Umbilical cord (tissue), 2 donors: ENCODE data around the gene LHFPL6. TPM values are rescaled to one million over a fixed set of nuclear protein-coding genes. Genes with fewer than 3 reads are reported as not detected.

Source experiments
- DNase-seq: peaks from one replicate; pipeline ENCODE4 v3.0.0-alpha.2; 2015; ENCODE audit warnings: low spot score
- total RNA-seq: library from RNA; depleted of rRNA; stranded (reverse); fragments of >200 nt; gene quantifications from one replicate; pipeline ENCODE4 v1.2.3, GENCODE V29; 2014; ENCODE audit warnings: low replicate concordance; ENCODE audit not compliant: insufficient read depth

The LHFPL6 gene
- 141 TPM for total RNA-seq

DNA sequence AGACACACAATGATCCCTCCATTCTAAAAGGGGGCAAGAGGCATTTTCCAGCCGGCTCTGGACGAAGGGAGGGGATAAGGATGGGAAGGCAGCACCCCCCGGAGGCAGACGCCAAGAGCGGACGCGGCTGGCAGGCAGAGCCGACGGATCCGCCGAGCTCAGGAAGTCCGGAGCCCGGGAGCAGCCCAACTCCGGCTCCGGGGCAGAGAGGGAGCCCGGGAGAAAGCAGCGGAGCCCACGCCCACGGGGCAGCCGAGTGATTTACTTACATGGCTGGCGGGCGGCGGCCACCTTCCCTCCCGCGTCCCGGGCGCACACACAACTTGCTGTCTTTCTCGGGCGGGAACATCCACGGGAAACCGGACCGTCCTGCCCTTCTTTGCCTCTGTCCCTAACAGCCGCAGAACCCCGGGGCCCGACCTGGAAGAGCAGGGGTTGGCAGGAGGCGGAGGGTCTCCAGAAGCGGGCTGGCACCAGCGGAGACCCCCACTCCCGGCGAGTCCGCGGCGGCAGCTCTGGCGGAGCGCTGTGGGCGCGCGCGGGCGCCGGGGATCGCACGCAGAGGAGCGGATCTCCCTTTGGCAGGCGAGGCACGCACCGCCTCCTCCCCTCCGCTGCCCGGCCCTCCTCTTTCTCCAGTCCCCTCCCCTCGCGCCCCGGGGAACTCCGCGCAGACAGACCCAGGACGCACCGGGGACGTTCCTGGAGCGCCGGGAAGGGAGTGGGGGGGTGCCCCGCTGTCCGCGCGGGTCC is at the start of gene LHFPL6:
TSS of gene LHFPL6 (minus strand) at position 580 of the 753 bp plus-strand sequence.
- DNase-seq = peak; percentile 91

DNA sequence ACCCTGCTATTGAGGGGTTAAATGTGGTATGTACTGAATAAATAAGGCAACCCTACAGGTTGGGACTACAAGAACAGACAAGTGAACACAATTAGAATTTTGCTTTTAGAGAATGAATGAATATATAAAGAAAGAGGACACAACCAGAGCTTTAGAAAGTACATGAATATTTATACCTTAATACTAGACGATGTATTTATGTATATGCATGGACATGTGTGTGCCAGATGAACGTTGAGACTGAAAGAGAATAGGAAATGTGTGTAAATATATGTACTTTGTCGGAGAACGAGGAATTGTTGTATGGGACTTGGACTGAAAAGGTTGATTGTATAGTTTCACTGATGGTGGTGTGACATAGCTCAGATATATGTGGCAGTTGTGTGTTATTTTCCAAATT is 43.1 kb upstream of the LHFPL6 start:
- no peak for DNase-seq

DNA sequence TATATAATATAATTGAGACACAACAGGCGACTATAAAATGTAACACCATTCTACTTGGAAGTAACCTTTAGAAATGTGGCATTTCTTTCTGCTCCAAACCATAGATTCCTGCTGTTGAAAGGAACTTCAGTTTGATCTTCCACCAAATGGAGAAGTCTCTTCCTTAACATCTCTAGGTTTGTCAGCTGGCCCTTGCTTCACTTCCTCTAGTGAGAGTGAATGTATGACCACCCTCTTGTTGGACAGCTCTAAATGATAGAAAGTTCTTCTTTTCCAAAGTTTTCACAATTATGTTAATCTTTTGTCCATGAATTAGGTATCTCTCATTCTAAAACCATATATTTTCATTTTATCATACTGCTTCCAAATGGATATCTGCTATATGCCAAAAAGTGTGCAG is 38.7 kb upstream of the LHFPL6 start:
- DNase-seq = no peak

DNA sequence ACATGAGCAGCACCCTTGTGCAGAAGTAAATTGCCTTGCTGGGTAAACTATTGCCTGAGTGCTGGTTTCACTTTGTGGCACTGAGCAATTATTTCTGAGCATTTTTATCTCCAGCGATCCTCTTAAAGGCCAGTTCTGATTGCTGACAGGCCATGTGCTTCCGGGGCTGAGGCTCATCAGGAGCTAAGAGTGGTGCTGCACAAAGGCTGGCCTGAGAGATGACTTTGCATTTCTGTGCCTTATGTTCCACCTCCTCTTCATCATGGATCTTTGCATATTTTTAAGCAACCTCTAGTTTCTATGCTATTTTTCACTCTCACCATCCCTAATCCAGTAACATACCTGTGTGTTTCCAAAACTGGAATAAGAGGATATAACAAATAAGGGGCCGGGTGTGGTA is 34.9 kb upstream of the LHFPL6 start:
- DNase-seq = no peak

DNA sequence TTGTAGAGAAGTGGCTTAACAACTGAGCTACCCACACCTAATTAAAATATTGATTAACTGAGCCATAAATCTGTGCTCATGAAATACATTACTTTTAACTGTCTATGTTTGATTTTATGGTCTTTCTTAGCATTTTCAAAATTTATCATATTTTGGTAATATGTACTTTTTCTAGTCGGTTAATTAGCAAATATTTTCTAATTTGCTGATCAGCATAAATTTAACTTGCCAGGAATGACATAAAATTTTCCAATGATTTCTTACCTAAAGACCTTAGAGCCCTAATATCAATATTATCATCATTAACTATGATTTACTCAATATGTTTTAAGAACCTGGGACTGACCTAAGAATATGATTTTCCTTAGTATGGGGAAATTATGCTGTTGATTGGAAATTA is 32.6 kb upstream of the LHFPL6 start:
- no peak for DNase-seq

DNA sequence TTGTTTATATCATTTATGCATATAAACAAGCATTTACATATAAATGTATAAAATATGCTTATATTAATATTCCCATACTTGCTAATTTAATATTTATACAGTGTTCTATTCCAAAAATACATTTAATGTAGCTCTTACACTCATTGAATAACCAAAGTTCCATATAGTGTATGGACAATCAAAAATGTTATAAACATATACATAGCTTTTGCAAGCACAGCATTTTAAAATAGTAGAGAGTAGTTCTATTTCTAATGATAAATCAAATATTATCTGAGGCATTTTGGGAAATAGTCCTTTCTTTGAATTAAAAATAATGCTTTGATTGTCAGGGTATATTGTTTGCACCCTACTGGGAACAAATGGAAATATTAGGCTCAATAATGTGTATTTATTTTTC is 30.0 kb upstream of the LHFPL6 start:
- no peak for DNase-seq

DNA sequence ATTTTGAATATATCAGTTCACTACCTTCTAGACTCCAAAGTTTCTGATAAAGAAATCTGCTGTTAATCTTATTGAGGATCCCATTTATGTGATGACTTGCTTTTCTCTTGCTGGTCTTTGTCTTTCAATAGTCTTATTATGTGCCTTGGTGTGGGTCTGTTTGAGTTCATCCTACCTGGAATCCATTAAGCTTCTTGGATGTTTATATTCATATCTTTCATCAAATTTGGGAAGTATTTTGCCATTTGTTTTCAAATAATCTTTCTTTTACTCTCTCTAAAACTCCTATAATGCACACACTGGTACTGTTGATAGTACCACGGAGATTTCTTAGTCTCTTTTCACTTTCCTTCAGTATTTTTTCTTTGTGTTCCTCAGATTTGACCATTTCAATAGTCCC is 28.3 kb upstream of the LHFPL6 start:
- no peak for DNase-seq

DNA sequence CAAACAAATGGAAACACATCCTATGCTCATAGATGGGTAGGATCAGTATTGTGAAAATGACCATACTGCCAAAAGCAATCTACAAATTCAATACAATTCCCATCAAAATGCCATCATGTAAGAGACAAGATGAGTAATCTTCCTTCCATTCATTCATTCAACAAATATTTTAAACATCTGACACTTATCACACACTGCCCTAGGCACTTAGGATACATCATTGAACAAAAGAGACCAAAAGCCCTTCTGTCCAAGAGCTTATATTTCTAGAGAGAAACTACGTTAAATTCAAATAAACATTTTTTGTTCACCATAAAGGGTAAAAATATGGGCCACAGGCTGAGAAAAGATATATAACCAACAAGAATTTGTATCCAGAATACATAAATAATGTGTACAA is 20.5 kb upstream of the LHFPL6 start:
- DNase-seq = no peak

DNA sequence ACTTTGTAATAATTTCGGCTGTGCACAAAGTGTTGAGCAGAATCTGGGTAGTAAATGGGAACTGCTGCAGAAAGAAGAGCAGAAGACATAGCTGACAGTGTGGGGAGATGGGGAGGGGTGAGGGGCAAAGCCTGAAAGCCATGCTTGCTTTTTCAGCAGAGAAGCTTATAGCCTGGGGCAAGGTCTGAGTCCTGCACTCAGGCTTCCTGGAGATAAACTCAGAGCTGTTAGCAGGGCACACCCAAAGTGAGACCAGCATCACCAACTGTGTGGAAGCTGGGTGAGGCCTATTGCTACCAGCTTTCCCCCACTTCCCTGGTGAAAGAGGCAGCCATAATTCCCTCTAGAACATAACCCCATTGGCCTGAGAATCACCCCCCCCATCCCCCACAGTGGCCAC is 15.6 kb upstream of the LHFPL6 start:
- DNase-seq = no peak

DNA sequence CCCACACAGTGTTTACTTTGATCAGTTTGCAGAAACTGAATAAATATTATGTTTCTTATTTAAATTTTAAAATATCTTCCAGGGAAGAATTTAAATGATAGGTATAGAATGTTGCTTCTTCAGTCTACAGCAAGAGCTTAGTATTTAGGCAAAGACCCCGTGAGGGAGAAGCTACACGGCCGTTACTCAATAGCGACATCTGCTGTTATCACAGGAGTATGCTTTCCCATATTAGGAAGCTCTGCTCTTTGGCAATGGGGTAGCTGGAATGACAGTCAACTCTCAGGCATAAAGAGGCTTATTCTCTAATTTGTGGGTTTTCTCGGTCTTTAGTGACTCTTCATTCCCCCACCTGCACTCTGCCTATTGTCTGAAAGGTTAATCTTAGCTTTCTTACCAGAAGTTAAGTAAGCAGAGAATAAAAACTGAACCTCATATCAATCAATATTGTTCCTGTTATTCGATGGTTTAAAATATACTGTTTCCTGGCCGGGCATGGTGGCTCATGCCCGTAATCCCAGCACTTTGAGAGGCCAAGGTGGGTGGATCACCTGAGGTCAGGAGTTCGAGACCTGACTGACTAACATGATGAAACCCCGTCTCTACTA is 13.2 kb upstream of the LHFPL6 start:
- DNase-seq = peak; percentile 80

DNA sequence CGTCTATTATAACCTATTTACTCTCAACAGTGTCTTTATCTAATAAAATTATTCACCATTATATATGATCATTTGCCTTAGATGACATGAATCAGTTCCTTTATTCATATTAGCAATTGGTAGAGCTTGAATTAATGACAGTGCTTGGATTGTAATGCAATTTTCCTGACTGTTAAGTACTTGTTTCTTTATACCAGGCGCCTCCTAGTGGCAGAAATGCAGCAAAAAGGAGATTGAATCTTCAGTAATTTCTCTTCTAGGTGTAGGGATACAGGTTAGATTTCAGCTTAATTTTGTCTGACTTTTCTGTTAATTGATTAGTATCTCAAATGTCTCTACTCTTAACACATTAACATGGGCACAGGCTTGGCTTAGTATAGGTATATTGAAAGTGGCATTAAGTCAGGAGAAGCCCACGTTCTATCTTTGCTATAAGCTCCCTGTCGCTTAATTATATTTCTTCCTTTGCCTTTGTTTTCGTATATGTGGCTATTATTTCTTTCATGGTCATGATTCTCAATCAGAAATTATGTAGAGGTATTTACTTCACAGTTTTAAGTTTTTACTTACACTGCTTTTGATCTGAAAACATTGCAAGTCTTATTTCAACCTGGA is 9.1 kb upstream of the LHFPL6 start:
- peak; percentile 81 for DNase-seq

DNA sequence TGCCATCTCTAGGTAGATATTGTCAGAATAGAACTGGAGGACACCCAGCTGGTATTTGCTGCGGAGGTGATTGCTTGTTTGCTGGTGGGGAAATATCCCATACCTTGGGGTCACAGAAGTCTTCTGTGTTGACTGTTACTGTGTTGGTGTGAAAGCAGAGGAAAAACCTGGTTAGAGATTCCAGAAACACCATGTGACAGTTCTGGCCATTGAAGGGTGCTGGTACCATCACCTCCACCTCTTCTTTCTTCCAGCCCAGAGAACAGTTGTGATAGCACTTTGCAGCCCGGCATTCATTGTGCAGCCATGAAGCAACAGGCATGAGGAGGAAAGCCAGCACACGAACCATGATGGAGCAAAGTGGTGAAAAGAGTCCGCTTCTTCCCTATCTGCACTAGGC is 4.9 kb upstream of the LHFPL6 start:
- no peak for DNase-seq

DNA sequence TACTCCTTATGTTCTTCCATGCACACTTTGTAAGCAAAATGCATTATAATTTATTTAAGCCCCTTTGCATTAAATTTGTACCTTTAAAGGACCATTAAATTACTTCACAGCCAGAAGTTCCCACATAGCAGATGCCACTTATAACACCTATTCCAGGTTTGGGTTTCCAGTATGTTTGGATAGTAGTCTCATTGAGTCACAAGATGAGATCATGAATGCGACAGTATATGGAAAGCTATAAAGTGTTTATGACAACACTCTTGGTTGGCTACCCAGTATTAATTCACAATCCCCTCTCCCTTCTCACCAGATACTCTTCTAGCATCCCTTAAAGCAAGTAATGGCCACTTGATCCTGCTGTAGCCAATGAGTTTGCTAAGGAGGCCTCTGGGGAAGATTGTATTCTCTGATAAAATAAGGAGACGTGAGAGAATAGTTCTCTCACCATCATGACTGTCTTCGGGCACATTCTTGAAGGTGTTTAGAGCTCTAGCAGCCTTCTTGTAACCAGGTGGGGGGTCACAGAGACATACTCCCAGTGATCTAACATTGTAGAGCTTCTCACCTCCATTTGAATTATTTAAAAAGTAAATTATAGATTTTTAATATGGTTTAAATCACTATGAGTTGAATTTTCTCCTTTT is 2.8 kb upstream of the LHFPL6 start:
- DNase-seq = no peak

DNA sequence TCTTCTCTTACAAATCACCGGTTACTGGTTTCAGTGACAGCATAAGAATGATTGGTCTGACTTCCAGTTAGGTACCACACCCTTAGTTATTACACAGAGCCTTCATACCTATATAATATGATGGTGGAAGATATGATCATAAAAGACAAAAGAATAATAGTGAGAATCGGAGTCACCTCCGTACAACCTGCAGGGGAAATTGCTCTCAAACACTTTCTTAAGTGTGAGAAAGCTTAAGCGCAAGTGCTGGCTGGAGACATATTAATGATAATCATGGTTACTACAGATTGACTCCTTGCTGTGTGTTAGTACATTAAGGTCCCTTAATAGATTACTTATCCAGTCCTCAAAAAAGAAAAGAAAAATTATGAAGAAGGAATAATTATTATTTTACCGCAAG is 1.8 kb upstream of the LHFPL6 start:
- no peak for DNase-seq

DNA sequence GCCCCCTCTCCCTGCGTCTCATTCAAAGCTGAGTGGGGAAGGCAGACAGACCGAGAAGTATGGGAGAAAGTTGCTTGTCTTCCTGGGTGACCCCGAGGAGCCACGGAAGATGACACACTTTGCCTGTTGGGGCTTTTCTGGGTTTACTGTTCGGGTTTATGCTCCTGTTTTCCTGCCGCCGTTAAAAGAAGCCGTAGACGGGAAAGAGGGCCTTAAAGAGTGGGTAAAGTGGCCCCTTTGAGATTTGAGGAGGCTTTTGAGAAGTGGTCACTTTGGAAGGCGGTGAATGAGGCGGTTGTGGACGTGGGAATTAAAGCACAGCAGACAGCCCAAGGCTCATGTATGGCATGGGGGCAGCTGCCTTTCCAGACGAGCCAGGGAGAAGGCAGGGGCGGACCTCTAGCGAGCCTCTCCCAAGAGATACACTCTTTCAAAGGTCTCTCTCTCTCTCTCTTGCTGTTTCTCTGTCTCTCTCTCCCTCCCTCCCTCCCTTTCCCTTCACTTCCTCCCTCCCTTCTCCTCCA is 493 bp upstream of the LHFPL6 start:
- DNase-seq = peak; percentile 68

DNA sequence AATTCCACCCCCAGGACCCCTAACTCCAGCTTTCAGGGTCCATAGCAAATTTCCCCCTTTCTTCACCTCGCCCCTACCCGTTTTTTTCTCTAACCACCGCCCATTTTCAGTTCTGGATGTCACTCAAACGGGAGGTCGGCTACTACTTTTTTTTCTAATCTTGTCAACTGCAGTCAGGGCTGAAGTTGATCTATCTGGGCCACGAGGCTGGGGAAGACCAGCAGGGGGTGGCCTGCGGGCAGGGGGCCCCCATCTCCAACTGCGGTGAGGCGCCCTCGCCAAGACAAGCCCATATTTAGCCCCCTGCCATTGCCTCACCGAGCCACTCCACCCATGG is 748 bp downstream of the LHFPL6 start:
- DNase-seq = no peak

DNA sequence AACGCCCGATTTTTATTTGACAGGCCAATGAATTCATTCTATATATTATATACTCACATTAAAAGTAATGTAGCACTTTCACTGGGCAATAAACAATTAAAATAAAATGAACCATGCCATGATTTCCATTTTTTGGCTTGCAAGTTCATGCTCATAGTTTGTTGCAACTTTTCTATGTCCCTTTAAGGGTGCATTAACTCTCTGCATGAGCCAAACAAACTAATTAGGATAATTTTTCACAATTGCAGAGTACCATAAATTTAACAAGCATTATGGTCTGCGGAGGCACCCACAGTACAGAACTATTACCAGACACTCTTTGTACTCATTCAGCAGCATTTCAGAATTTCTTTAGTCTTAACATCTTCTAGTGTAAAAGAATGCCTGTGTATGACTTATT is 1.4 kb downstream of the LHFPL6 start:
- no peak for DNase-seq

DNA sequence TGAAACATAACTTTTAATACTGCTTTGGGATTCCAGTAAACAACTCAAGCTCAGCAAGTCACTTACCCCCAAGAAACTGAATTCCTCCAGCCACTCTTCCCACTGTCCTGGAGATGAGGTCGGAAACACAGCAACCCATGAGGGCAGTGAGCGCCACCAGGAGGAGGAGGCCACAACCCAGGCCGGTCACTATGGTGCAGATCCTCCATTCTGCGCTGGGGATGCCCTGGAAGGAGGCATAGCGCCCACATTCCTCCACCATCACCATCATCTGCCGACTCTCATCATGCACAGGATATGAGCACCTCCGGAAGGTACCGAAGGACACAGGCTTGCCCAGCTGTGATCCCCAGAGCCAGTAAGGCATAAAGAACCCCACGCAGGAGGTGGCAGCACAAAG is 2.2 kb downstream of the LHFPL6 start:
- no peak for DNase-seq

DNA sequence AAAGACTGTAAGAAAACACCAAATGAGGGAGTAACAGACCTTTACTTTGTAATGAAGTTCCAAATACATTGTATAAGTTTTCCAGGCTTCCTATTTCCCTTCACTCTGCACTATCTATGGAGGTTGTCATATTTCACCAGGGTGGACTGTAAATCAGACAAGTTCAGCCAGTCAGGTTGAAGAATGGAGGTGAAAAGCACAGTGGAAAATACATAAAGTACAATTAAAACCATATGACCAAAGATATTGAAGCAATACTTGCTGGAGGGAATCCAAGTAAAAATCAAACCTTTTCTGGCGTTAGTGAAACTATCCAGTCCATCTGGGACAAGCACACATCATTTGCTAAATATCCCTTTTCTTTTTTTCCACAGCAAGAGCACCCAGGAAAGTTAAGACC is 3.2 kb downstream of the LHFPL6 start:
- no peak for DNase-seq

DNA sequence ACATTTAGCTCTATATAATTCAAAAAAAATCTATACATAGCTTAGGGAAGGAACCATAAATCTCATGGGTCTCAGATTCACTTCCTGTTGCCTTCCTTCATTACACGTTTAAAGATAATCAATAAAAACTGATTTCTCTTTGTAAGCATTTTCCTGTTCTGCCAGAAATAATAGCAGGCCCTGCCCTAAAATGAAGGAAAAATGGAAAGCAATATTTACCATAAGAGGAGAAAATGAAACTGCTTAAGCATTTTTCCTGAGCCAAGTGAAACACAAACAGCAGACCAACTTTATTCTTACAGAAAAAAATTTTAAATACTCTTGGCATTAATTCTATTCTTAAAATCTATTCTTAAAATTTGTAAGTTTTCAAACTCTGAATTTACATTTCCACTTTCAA is 4.0 kb downstream of the LHFPL6 start:
- DNase-seq = no peak

DNA sequence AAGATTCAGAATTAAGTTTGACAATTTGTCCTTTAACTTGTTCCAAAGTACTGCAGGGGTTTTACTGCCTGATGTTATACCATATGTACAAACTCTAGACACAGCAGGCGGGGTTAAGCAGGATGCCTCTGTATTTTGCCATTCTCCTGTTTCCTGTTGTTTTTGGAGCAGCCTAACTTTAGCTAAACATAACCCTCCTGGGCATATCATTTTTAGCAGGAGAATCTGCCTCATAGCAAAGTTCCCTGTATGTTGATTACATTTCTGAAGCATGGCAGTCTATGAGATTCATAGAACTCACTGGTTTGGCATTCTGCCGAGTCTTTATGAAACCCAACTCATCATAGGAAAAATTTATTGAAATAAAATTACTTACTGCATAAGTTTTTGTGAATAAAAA is 5.2 kb downstream of the LHFPL6 start:
- DNase-seq = no peak

DNA sequence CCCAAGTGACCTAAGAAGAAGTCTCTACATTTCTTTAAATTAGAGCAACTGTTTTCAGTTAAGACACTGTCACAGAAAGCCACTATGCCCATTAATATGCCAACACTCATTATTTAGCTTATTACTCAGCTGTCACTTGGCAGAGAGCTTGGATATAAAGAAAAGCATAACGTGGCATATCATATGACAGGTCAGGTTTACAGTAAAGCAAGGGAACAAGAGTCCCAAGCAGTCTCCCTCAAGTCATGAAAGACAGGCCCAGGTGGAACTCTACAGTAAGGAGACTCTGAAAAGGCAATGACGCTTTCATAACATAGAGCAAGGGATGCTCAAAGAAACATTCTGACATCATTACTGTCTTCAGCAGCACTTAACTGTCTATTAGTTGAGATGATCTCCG is 6.3 kb downstream of the LHFPL6 start:
- no peak for DNase-seq

DNA sequence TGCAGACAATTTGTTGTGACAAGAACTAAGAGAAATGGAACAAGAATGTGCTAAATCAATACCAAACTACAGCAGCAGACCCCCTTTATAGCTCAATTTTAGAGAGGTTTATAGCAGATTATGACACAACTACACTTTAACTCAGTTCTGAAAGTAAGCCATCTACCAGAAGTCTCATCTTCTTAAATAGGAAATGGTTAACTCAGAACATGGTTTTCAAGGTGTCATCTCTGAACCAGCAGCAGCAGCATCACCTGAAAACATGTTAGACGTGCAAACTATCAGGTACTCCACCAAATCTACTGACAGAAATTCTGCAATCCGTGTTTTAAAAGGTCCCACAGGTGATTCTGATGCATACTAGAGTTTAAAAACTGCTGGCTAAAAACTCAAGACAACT is 6.8 kb downstream of the LHFPL6 start:
- DNase-seq = no peak
